Activated CD4-positive, alpha-beta T cell treated with anti-CD3 and anti-CD28 coated beads for 4 hours (primary cell): ENCODE results near the gene SDF4.

ENCODE experiments used
- DNase-seq, 2 donors: peaks; one replicate each; pipeline ENCODE4 v3.0.0-alpha.2; 2020

Gene SDF4, protein sequence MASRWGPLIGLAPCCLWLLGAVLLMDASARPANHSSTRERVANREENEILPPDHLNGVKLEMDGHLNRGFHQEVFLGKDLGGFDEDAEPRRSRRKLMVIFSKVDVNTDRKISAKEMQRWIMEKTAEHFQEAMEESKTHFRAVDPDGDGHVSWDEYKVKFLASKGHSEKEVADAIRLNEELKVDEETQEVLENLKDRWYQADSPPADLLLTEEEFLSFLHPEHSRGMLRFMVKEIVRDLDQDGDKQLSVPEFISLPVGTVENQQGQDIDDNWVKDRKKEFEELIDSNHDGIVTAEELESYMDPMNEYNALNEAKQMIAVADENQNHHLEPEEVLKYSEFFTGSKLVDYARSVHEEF

DNA sequence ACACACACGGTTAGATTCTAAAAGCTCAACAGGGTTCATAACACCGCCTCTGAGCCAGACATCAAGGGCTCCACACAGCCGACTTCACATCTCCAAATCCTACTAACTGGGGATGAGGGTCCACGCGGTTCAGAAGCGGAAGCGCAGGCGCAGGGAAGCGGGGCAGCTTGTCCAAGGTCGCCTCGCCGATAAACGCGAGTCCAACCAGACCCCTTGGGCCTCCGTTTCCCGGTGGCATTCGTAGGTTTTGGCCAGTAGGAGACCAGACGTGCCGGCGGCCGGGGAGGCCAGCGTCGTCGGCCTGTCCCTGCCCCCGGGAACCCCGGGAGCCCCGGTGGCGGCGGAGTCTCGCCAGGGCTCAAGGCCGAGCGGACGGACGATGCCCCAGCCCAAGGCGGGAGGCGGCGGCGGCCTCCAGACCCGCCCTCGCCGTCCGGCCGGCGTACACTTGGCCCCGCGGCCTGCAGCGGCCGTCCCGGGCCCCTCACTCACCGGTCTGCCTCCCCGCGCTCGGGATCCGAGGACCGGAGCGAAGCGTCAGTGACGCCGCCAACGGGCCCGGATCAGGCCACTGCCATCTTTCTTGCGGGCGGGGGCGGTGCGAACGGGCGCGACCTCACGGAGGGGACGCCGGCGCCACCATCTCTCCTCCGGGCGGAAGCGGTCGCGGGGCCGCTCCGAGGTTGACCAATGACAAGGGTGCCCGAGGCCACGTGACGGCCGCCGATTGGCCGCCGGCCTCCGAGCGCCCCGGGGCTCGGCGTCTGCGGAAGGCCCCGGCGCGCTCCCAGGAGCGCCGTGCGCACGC lies at the start of gene SDF4:
TSS of gene SDF4 (minus strand) at position 602 of the 808 bp plus-strand sequence. CDS start 3,229 bp downstream, outside the sequence.
- peak; percentile 95 to 97 for DNase-seq

- no peak for DNase-seq
These were observed 49.1 kb upstream of the SDF4 start for GRCh38 chr1:1280782-1281481.

DNA sequence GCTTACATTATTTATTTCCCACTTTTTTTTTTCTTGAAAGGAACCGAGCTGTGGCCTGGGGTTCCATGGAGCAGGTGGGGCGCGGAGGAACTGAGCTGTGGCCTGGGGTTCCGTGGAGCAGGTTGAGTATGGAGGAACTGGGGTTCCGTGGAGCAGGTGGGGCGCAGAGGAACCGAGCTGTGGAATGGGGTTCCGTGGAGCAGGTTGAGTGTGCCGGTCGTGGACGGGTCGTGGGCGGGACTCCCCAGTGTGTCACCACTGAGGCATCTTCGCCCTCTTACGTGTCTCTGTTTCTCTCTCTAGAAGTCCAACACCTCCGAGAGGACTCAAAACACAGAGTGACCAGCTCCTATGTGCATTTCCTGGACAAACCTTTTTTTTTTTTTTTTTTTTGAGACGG lies 47.2 kb upstream of the SDF4 start:
- no peak for DNase-seq

GRCh38 chr1:1278620-1279019 lies 46.8 kb upstream of the SDF4 start:
- DNase-seq, result no peak

DNA sequence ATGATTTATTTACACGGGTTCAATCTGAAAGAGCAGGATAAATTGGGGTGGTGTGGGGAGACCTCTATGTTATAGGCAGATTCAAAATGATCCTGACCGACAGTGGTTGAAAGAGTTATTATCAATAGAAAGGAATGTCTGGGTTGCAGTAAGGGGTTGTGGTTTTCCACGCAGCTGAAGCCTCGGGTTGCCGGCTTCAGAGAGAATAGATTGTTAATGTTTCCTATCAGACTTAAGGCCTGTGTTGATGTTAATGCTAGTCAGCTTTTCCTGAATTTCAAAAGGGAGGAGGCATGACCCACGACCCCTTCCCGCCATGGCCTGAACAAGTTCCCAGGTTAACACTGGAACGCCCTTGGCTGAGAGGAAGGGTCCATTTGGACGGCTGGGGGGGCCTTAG lies 44.0 kb upstream of the SDF4 start:
- no peak for DNase-seq

GRCh38 chr1:1274931-1275431 lies 43.2 kb upstream of the SDF4 start:
- no peak for DNase-seq

- DNase-seq, result no peak
These were observed 42.6 kb upstream of the SDF4 start for GRCh38 chr1:1274299-1274930.

DNA sequence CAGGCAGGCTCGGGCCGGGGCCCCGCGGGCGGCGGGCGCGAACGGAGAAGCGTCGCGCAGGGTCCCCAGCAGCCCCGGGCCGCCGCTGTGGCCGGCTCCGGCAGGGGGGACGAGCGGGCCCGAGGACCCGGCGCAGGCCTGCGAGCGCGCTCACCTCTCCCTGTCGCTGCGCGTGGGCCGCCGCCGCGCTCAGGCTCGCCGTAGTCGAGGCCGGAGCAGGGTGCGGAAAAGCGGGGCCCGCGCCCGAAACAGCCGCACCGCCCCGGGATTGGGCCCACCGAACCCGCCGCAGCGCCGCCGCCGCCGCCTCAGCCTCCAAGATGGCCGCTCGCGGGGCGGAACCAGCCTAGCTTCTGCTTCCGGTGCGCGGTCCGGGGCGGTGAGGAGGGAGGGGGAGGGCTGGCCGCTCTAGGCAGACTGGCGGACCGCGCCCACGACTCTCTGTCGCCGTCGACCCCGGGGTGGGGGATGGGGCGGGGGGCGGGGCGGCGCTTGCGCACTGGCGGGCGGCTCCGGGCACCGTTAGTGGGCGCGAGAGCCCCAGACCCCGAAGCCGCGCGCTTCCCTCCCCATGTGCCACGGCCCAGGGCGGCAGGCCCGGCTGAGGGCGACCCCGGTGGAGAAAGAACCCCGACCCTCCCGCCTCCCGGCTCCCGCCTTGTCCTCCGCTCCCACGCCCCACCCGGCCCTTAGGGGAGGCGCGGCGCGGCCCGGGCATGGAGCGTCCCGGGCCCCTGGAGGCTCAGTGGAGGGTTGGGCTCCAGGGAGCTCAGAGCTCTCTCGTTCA lies 41.9 kb upstream of the SDF4 start, which contains the start of gene UBE2J2:
TSS of gene UBE2J2 (minus strand) at position 343 of the 787 bp plus-strand sequence. CDS start 5,862 bp downstream, outside the sequence.
- peak; percentile 93 to 95 for DNase-seq

DNA sequence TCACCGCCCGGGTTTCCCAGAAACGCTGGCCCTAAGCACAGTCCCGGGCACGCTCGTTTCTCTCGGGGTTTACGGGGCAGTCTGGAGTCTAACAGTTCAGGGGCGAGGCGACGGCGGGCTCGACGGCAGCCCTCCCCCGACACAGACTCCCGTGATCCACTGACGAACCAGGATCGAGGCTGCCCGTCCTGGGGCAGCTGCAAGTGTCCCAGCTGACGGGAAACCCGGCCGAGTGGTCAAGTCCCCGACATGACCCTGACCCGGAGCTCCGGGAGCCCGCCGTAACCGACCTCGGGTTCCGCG lies 41.4 kb upstream of the SDF4 start:
- no peak for DNase-seq

- DNase-seq, result no peak
These were observed 40.8 kb upstream of the SDF4 start for GRCh38 chr1:1272341-1273208.

- no peak for DNase-seq
These were observed 39.0 kb upstream of the SDF4 start for GRCh38 chr1:1270813-1271212.

DNA sequence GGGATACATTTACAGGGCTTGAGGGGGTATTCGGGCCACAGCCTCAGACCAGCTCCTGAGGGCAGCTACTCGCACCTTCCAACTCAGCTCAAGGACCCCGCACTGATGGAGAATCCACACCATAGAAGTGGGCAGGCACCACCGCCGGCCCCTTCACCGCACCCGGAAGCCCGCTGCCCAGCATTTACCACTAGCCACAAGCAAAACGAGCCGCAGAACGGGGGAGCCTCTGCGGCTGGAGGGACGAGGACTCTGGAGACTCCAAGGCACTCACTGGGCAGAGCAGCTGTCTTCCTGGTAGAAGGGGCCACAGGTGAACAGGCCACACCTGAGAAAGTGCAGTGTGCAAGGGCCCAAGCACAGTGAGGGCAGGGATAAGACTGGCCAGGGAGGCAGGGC lies 36.5 kb upstream of the SDF4 start:
- DNase-seq, result no peak

GRCh38 chr1:1267488-1268283 lies 35.9 kb upstream of the SDF4 start:
- no peak for DNase-seq

DNA sequence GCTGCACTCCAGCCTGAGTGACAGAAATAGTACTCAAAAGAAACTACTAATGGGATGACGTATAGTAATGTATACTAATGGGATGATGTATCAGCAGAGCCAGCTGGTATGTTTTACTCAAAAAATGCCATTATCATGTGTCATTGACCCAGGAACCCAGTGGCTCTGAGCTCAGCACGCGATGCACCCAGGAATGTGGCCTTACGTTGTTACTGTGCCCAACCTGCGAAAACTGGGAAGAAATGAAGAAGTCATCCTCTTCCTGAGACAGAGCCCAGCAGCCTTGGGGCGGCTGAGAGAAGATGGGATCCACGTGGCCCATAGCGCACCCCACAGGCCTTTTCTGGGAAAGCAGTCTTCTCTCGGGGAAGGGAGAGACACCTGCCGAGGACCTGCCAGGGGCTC lies 33.1 kb upstream of the SDF4 start:
- no peak for DNase-seq

DNA sequence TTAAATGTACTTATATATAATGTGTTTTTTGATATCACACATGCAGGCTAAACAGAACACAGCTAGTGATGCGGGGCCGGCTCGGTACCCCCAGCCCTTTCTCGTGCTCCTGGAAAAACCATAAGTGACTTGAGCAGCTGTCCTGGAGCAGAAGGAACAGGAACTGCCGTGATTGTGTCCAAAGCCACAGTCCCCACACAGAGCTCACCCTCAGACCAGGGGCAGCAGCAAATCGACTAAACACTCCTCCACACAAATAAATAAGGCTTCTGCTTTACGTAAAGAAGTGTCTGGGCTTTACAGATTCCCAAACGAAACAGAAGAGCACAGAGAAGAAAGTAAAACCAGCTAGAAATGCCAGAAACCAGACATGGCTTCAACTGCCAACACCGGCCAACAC lies 32.2 kb upstream of the SDF4 start:
- no peak for DNase-seq

- no peak for DNase-seq
These were observed 31.0 kb upstream of the SDF4 start for GRCh38 chr1:1262758-1263157.

GRCh38 chr1:1262071-1262470 lies 30.3 kb upstream of the SDF4 start:
- DNase-seq, result no peak

DNA sequence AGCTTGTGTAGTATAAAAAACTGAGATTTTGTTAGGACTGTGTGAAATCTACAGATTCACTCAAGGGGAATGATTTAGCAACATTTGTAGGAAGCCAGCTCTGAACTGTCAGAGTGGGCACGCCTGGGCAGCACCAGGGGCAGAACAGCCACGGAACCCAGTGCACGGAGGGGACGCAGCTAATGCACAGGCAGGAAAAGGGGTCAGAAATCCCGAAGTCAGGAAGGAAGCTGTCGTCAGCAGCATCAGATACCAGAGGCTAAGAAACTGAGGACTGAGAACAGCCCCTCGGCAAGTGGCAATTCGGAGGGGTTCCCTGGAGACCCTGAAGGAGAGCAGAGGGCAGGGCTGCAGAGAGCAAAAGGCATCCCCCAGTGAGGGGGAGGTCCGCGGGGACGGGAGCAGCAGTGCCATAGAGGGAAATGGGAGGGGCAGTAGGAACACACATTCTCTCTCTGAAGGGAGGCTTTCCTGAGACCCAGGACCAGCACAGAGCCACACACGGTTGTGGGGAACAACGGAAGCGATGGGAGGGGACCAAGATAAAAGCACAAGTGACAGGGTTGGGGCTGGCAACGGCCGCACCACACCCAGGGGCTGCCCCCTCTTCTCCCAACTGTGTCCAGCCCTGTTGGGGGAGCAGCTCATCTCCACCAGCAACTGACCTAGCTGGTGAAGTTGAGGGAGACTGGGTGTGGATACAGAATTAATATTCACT lies 29.2 kb upstream of the SDF4 start:
- DNase-seq, result no peak

GRCh38 chr1:1259951-1260600 lies 28.3 kb upstream of the SDF4 start:
- DNase-seq, result no peak
